ENCODE results near the gene AP1G2. TPM values are rescaled to one million over a fixed set of nuclear protein-coding genes. Genes with fewer than 3 reads are reported as not detected.

Gene AP1G2
- total RNA-seq, 4 donors from 2014 or later: 38.9 to 98.8 (median 68.8) TPM

DNA sequence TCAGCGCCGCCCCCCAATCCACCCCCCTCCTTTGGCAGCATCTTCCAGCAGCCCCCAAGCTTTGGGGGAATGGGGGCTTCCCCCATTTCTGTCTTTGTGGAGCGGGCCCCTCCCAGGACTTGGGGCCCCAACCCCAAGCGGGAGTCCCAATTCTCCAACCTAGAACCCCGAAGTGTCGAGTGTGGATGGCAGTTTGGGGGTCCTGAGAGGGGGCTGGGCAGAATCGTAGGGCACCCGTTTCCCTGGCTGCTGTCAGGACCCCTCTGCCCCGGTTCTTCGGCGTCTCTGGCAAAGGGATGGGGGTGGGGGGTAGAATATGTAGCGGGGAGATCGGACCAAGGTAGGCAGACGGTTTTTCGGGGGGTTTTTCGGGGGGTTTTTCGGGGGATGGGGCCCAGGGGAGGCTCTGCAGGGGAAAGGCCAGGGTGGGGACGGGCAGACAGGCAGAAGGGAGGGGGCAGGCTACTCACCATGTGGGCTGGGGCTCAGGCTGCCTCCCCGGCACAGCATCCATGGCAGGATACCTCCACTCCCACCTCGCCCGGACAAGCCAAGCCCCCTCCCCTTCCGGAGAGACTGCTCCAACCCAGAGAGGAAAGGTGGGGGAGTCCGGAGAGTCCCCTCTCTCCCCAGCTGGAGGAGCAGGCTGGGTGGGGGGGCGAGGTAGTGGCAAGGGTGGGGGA lies 10.3 kb upstream of the AP1G2 start:
- no peak for DNase-seq
- H3K4me1 ChIP-seq: no peaks in the 10 kb centered on the region
- peaks cover 0 to 4% of the 10 kb centered on the region in 2 donors for H3K27me3 ChIP-seq

DNA sequence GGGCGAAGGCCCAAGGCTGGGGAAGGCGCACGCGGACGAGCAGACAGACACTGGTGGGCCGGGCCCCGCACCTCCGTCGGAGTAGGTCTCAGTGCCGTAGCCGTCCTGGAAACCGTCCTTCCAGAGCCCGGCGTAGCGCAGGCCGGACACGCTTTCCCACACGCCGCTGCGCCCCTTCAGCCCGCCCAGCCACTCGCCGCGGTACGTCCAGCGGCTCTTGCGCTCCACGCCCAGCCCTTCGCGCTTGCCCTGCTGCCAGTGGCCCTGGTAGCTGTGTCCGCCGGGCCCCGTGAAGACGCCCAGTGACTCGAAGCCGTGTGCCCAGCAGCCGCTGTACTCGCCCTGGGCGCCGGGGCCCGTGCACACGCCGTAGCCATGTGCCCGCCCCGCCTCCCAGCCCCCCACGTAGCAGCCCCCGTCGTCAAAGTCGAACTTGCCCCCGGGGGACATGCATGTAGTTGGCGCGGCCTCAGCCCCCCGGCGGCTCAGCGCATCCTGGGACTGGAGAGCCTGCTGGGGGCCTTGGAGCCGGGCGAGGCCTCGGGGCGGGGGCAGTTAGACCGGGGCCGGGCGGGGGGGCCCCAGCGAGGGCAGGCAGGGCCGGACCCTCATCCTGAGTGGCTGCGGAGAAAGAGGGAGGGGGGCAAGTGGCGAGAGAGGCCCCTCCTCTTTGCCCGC lies 9.6 kb upstream of the AP1G2 start:
- Histone ChIP-seq H3K27ac (peak overlapping the region; percentile 73 to 76), H3K9me3 (no peaks in the 10 kb centered on the region), H3K36me3 (no peaks in the 10 kb centered on the region), H3K27me3 (peaks cover 0 to 4% of the 10 kb centered on the region in 2 donors), H3K4me3 (peak overlapping the region; percentile 39 to 52), H3K4me1 (no peaks in the 10 kb centered on the region)
- TF ChIP-seq, protein P1, sequence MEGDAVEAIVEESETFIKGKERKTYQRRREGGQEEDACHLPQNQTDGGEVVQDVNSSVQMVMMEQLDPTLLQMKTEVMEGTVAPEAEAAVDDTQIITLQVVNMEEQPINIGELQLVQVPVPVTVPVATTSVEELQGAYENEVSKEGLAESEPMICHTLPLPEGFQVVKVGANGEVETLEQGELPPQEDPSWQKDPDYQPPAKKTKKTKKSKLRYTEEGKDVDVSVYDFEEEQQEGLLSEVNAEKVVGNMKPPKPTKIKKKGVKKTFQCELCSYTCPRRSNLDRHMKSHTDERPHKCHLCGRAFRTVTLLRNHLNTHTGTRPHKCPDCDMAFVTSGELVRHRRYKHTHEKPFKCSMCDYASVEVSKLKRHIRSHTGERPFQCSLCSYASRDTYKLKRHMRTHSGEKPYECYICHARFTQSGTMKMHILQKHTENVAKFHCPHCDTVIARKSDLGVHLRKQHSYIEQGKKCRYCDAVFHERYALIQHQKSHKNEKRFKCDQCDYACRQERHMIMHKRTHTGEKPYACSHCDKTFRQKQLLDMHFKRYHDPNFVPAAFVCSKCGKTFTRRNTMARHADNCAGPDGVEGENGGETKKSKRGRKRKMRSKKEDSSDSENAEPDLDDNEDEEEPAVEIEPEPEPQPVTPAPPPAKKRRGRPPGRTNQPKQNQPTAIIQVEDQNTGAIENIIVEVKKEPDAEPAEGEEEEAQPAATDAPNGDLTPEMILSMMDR (IDR thresholded peaks at IDR 0.05): no peak
- TF ChIP-seq POLR2A (IDR thresholded peaks at IDR 0.05): no peak
- intact Hi-C loops (cut with DNase I; ENCODE audit: low total_unique reads): no loop called here
- DNase-seq: peak in 1 of 2 donors; percentile 47

More for the DNA sequence above, 10.3 kb upstream of the AP1G2 start:
- TF ChIP-seq, protein P1 (IDR thresholded peaks at IDR 0.05): no peak
- H3K4me3 ChIP-seq: peak overlapping the region; percentile 39 to 52
- H3K36me3 ChIP-seq: no peaks in the 10 kb centered on the region
- H3K27ac ChIP-seq: peak overlapping the region; percentile 73 to 76
- intact Hi-C loops (cut with DNase I; ENCODE audit: low total_unique reads): no loop called here
- H3K9me3 ChIP-seq: no peaks in the 10 kb centered on the region

DNA sequence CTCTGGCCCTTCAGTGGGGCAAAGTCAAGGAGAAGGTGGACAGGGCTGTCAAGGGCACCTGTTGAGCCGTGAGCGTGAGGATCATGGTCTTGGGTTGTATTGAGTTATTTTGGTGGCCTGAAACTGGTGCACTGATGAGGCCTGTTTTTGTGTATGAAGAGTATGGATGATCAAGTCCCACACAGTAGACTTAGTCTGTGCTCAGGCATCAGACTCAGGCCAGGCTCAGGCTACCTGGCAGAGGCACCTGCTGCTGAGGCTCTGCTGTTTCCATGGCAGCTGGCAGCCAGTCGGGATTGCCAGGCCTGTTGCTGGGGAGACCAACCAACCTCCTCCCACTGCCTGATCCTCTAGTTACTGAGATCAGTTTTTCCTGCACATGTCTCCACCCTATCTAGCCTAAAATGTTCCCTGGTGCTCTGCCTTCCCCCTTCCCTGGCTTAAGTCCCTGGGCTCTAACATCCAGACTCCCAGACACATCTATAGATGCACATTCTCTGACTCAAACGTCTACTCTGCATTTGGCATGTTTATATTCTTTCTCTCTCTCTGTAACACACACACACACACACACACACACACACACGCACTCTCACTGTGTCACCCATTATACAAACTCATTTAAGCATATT lies 5.9 kb upstream of the AP1G2 start:
- H3K4me1 ChIP-seq: no peaks in the 10 kb centered on the region
- H3K27ac ChIP-seq: no peak overlapping the region
- intact Hi-C loops (cut with DNase I; ENCODE audit: low total_unique reads): no loop called here
- H3K9me3 ChIP-seq: no peaks in the 10 kb centered on the region
- H3K36me3 ChIP-seq: no peaks in the 10 kb centered on the region
- H3K27me3 ChIP-seq: peaks cover 0 to 4% of the 10 kb centered on the region in 2 donors
- DNase-seq: no peak
- H3K4me3 ChIP-seq: no peak overlapping the region
- TF ChIP-seq, protein P1 (IDR thresholded peaks at IDR 0.05): no peak

DNA sequence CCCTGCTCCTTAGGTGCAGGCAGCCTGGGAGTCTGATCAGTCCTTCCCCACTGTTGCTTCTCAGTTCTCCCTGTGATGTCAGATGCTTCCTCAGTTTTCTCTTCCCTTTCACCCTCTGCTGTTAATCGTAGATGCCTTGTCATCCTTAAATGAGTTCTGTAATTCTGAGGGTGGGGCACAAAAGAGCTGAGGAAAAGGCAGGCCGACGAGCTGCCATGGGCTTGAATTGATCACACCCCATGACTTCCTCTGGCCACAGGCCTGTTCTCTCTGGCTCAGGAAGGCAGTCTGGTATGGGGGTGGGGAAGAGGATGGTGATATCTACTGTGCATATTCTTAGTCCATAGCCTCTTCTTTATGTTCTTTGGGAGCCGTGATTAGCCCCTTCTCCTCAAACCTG lies 5.2 kb upstream of the AP1G2 start:
- H3K4me1 ChIP-seq: no peaks in the 10 kb centered on the region
- H3K36me3 ChIP-seq: no peaks in the 10 kb centered on the region
- intact Hi-C loops (cut with DNase I; ENCODE audit: low total_unique reads): no loop called here
- DNase-seq: no peak
- TF ChIP-seq, protein P1 (IDR thresholded peaks at IDR 0.05): no peak
- TF ChIP-seq POLR2A (IDR thresholded peaks at IDR 0.05): no peak
- no peak overlapping the region for H3K4me3 ChIP-seq
- H3K27me3 ChIP-seq: peaks cover 0 to 4% of the 10 kb centered on the region in 2 donors
- H3K27ac ChIP-seq: no peak overlapping the region
- H3K9me3 ChIP-seq: no peaks in the 10 kb centered on the region

DNA sequence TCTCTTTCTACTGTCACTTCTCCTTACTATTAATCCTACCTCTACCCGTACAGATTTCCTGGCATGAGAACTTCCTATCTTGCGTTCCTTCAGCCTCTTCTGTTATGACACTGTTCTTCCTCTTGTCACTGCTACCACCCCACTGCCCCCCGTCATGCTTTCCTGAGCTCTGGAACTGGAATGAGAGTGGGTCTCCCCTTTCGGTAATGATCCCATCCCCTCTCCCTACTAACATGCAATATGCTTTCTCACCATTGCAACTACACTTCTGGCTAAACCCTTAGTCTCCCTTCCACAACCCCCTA lies 4.9 kb upstream of the AP1G2 start:
- Histone ChIP-seq H3K27ac (no peak overlapping the region), H3K27me3 (peaks cover 0 to 4% of the 10 kb centered on the region in 2 donors), H3K36me3 (no peaks in the 10 kb centered on the region), H3K4me1 (no peaks in the 10 kb centered on the region), H3K4me3 (no peak overlapping the region), H3K9me3 (no peaks in the 10 kb centered on the region)
- no peak for TF ChIP-seq POLR2A (IDR thresholded peaks at IDR 0.05)
- TF ChIP-seq, protein P1 (IDR thresholded peaks at IDR 0.05): no peak
- no peak for DNase-seq
- intact Hi-C loops (cut with DNase I; ENCODE audit: low total_unique reads): no loop called here

All from uterus (tissue), 4 donors.